Middle frontal gyrus (tissue), 1 donor: ENCODE measurements around the gene IDI2.
A peak's percentile ranks its signal among the peaks of the same experiment; 100 is the strongest.
"Not testable (repeated sequence)": the region's sequence is repeated elsewhere in the genome, so short reads cannot be mapped to it uniquely, and the experiment has no call there.

Source experiments
- DNase-seq: peaks from one replicate; pipeline ENCODE4 v3.0.0-alpha.2; 2015; ENCODE audit warnings: low spot score; ENCODE audit errors: extremely low spot score

Gene IDI2

DNA sequence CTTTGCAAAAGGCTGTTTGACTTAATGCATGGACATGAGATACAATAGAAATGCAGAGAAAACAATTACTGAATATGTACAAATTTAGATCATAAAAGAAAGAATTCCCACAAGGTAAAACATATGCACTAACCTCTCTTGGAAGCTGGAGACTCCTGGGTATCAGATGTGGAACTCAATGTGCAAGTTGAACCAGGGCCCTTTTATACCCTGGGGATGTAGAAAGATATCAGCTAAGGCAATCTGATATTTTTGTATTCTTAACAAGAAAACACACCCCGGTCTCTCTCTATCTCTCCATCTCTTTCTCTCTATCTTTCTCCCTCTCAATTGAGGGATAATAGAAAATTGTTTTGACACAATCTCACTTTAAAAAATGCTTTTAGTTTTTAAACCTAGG is at the start of gene IDI2:
Gene IDI2, minus strand, starts transcription at position 177 of the 400 bp plus-strand sequence. CDS start 1,136 bp downstream, outside the sequence.
- no peak for DNase-seq

- no peak for DNase-seq
These were observed 49.2 kb upstream of the IDI2 start for GRCh38 chr10:1074748-1075308.

GRCh38 chr10:1074052-1074747 is 48.5 kb upstream of the IDI2 start:
- no peak for DNase-seq

- no peak for DNase-seq
These were observed 45.3 kb upstream of the IDI2 start for GRCh38 chr10:1070919-1071318.

- DNase-seq = no peak
These were observed 43.0 kb upstream of the IDI2 start for GRCh38 chr10:1068380-1069361.

DNA sequence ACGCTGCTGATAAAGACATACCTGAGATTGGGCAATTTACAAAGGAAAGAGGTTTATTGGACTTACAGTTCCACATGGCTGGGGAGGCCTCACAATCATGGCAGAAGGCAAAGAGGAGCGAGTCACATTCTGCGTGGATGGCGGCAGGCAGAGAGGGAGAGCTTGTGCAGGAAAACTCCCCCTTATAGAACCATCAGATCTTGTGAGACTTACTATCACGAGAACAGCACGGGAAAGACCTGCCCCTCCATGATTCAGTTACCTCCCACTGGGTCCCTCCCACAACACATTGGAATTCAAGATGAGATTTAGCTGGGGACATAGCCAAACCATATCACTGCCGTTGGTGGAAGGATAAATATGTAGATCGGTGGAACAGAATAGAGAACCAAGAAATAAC is 41.1 kb upstream of the IDI2 start:
- not testable (repeated sequence) for DNase-seq

- no peak for DNase-seq
These were observed 39.2 kb upstream of the IDI2 start for GRCh38 chr10:1064964-1065247.

DNA sequence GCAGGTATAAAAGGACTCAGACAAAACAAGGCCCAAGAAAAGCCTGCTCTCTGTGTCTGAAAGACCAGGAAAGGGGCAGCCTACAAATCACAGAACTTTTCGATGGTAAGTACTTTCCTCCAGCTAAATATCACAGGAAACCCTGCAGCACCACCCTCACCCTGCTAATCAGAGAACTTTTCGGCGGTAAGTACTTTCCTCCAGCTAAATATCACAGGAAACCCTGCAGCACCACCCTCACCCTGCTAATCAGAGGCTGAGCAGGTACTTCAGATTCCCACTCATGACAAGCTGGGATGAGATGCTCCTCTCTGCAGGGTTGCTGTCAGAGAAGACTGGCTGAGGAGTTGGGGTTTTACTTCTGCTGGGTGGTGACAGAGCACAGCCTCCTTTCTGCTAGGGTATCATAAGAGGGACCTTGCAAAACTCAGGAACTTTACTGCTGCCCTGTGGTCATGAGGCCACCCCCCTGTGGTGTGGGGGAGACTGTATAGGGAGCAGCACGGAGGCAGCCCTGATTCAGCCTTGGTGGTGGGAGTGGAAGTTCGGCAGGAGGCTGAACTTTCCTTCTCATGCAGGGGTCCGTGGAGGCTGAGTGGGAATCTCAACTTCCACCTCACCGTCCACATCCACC is 37.7 kb upstream of the IDI2 start:
- no peak for DNase-seq

DNA sequence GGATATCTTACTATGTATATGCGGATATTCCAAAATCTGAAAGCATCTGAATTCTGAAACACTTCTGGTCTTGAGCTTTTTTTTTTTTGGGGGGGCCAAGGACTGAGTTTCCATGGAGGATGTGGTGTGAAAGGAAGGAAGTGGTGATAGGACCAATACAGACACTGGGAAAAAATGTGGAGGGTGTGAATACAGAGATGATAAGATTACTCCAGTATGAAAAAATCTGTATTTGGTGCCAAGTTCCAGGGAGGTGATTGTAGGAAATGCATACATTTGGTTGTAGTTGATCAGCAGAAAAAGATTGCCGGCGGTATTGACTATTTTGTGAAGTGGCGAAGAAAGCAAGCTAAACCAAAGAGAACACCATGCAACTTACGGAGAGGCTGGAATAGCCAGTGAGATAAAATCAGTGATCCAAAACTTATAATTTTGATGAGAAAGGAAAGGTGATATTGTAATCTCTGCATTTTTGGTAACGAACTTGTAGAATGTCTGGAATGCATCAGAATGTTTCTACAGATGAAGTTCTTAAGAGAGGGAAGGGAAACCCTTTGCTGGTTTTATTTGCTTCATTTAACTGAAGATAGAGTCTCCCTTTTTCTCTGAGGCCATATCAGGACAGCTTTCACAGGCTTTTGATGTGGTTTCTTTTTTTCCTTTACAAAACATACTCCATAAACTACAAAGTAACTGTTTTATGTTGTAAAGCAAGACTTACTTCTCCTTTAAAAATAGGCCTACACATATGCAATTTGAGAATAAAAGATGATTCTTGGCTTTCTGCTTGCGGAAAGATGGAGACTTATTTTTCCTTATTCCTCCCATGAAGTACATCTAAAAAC is 36.5 kb upstream of the IDI2 start:
- DNase-seq = no peak

DNA sequence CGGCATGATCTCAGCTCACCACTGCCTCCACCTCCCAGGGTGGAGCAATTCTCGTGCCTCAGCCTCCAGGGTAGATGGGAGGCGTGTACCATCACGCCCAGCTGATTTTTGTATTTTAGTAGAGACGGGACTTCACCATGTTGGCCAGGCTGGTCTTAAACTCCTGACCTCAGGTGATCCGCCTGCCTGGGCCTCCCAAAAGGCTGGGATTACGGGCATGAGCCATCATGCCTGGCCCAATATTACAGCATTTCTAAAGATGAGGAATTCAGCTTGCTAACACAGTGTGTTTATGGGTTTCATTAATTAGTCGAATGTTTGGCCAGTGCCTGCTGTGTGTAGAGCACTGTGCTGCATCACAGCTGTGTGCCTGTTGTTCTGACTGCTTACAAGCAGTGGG is 34.2 kb upstream of the IDI2 start:
- DNase-seq = no peak

GRCh38 chr10:1058017-1058416 is 32.4 kb upstream of the IDI2 start:
- no peak for DNase-seq

GRCh38 chr10:1057106-1057657 is 31.5 kb upstream of the IDI2 start:
- DNase-seq = no peak

- DNase-seq = peak; percentile 73
These were observed 30.9 kb upstream of the IDI2 start, which contains the start of gene WDR37 for GRCh38 chr10:1056326-1057105. Gene WDR37, plus strand, starts transcription at chr10:1056385. Its CDS starts 15,771 bp downstream, at chr10:1072156.

- no peak for DNase-seq
These were observed 29.0 kb upstream of the IDI2 start for GRCh38 chr10:1054684-1055083.

DNA sequence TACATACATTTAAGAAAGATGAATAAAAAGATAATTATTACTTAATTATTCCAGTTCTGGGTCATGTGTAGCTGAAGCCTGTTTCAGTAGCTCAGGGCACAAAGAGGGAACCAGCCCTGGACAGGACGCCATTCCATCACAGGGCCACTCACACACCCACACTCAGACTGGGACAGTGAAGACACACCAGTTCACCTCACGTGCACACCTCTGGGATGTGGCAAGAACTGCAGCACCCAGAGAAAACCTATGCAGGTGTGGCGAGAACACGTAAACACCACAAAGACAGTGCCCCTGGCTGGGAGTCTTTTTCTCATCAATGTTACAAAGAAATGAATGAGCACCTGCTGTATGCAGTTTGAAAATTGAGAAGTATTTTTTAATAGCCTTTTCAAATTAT is 24.9 kb upstream of the IDI2 start:
- no peak for DNase-seq

- DNase-seq = no peak
These were observed 24.5 kb upstream of the IDI2 start for GRCh38 chr10:1050145-1050544.

GRCh38 chr10:1049425-1049958 is 23.8 kb upstream of the IDI2 start:
- DNase-seq = no peak

DNA sequence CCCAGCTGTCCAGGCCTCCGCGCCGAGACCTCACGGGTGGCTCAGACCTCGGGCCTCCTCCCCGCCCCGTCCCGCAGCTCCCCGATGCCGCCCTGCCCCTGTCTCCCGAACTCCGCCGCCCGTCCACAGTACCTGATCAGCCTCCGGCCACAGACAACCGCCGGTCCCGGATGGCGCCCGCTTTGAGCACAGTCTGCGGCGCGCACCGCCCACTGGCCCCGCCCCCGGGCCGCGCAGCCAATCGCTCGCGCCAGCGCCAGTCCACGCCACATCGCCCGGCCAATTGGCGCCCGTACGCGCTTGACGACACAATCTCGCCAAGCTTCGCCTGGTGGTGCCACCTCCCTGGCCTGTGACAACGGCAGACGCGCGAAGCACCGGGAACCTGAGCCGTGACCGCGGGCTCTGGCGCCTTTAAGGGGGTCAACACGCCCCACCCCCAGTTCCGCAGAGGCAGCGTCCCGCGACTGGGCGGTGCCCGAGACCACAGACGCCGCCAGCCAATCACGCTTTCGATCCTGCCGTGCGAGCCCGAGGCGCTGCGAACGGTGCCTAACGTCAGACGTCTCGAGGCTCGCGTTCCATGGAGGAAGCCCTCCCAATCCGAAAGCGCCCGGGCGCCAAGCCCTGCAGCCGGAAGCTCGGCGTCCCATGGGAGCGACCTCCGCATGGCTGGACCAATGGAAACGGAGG is 23.2 kb upstream of the IDI2 start, which contains the start of gene IDI1:
Gene IDI1, minus strand, starts transcription at position 388 of the 693 bp plus-strand sequence. Its CDS starts 116 bp downstream, at position 272.
- DNase-seq = peak; percentile 95

DNA sequence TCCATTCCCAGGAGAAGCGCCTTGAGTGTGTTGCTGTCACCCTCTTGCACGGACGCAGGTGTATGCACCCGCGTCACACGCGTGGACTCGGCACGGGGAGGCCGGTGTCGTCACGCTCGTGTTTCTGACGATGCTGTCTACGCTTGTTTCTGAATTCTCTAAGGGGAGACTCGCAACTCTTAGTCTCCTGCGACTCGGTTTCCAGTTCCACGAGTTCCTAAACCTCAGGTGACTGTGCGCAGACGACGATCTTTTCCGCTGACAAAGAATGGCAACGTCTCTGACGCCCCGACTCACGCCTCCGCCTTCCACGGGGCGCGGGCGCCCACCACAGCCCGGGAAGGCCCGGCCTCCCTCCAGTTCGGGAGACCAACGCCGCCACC is 22.7 kb upstream of the IDI2 start:
- DNase-seq = no peak
